DOHH2 (cell line): ENCODE data around the gene SUPT20HL1.

Source experiments
- EZH2phosphoT487 ChIP-seq: fragments of 200-600 bp; sonication (generic); IDR thresholded peaks from 2 replicates; pipeline ENCODE4 v1.6.1; 2017; ENCODE audit warnings: borderline replicate concordance, mild to moderate bottlenecking, antibody characterized with exemption, low read length, moderate library complexity, mixed read lengths
- TF ChIP-seq, protein P1 (sequence below): fragments of 200-600 bp; sonication (generic); IDR thresholded peaks from one replicate; pipeline ENCODE4 v1.5.1; 2014; ENCODE audit warnings: antibody characterized with exemption, mild to moderate bottlenecking, low read depth, low read length; ENCODE audit not compliant: poor library complexity, severe bottlenecking

DNA sequence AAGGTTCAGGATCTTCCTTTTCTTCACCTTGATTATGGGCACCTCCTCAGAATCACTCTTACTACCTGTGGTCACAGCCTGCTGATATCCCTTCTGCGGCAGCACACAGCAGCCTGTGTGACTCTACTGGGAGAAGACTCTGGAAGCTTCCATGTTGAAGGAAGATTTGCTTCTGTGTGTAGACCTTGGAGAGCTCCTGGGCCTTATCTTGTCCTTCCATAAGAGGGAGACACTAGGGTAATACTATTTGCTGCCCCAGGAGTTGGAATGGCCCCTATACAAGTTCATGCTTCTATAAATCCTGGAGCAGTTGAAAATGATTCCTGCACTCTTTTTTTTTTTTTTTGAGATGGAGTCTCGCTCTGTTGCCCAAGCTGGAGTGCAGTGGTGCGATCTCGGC lies 10.2 kb upstream of the SUPT20HL1 start:
- TF ChIP-seq, protein P1, sequence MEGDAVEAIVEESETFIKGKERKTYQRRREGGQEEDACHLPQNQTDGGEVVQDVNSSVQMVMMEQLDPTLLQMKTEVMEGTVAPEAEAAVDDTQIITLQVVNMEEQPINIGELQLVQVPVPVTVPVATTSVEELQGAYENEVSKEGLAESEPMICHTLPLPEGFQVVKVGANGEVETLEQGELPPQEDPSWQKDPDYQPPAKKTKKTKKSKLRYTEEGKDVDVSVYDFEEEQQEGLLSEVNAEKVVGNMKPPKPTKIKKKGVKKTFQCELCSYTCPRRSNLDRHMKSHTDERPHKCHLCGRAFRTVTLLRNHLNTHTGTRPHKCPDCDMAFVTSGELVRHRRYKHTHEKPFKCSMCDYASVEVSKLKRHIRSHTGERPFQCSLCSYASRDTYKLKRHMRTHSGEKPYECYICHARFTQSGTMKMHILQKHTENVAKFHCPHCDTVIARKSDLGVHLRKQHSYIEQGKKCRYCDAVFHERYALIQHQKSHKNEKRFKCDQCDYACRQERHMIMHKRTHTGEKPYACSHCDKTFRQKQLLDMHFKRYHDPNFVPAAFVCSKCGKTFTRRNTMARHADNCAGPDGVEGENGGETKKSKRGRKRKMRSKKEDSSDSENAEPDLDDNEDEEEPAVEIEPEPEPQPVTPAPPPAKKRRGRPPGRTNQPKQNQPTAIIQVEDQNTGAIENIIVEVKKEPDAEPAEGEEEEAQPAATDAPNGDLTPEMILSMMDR, result no peak
- TF ChIP-seq EZH2phosphoT487, result no peak
